Spleen (tissue), 7 donors: ENCODE measurements around the gene KIAA1217.

ENCODE experiments used
- CTCF ChIP-seq, 11 experiments: fragments of 200-600 bp in 7 of 11; fragments of 450-650 bp in 4 of 11; sonication (generic) in 4 of 11; IDR thresholded peaks in 8 of 11; conservative IDR thresholded peaks in 3 of 11; 1 replicate in 7 of 11; 2 replicates in 4 of 11; pipeline versions ENCODE4 v1.4.0 to v1.8.0; 2016 to 2021; ENCODE audit warnings: antibody characterized with exemption in 11 of 11, inconsistent platforms in 4 of 11, mild to moderate bottlenecking in 1 of 11
- POLR2AphosphoS5 ChIP-seq, 3 donors: sonication (generic); formaldehyde crosslinking; IDR thresholded peaks; one replicate each; pipeline ENCODE4 v1.5.1; 2017; ENCODE audit warnings: antibody characterized with exemption in 3 of 3
- donor health status: DM: no; HTN: no; CAD: no; lungs with moderate emphysema.
- donor health status: DM: no; HTN: no; CAD: no.
- donor health status: DM: no; HTN: no; CAD: no.

- no peak for TF ChIP-seq CTCF (IDR thresholded peaks at IDR 0.05 in 8 of 11, conservative IDR thresholded peaks at IDR 0.05 in 3 of 11)
- TF ChIP-seq POLR2AphosphoS5 (IDR thresholded peaks at IDR 0.05), result no peak
These were observed 275.8 kb downstream of the KIAA1217 start for GRCh38 chr10:24484771-24485170.
